ENCODE measurements around the gene IL25. TPM values are rescaled to one million over a fixed set of nuclear protein-coding genes. Genes with fewer than 3 reads are reported as not detected.

Gene IL25
- total RNA-seq, 1 donor from 2014 or later: not detected

- TF ChIP-seq CTCF (conservative IDR thresholded peaks at IDR 0.05): no peak
- Mint-ChIP-seq H3K27ac (ENCODE audit: unreplicated experiment) (no peak overlapping the region), H3K36me3 (ENCODE audit: low read depth) (no peaks in the 10 kb centered on the region)
These were observed 28.7 kb downstream of the IL25 start for GRCh38 chr14:23401291-23401690.

GRCh38 chr14:23402296-23403138 lies 29.9 kb downstream of the IL25 start:
- peaks cover 29% of the 10 kb centered on the region for H3K27me3 Mint-ChIP-seq (ENCODE audit: low read depth)
- H3K9me3 Mint-ChIP-seq: no peaks in the 10 kb centered on the region
- no peaks in the 10 kb centered on the region for H3K4me1 Mint-ChIP-seq
- no peaks in the 10 kb centered on the region for H3K36me3 Mint-ChIP-seq (ENCODE audit: low read depth)
- no peak overlapping the region for H3K4me3 Mint-ChIP-seq
- no peak for DNase-seq (ENCODE audit: low read depth, low spot score)
- no peak overlapping the region for H3K27ac Mint-ChIP-seq (ENCODE audit: unreplicated experiment)
- TF ChIP-seq CTCF (conservative IDR thresholded peaks at IDR 0.05): no peak

More at GRCh38 chr14:23401291-23401690, 28.7 kb downstream of the IL25 start:
- peaks cover 27% of the 10 kb centered on the region for H3K27me3 Mint-ChIP-seq (ENCODE audit: low read depth)
- H3K4me3 Mint-ChIP-seq: no peak overlapping the region
- no peaks in the 10 kb centered on the region for H3K4me1 Mint-ChIP-seq
- H3K9me3 Mint-ChIP-seq: no peaks in the 10 kb centered on the region
- no peak for DNase-seq (ENCODE audit: low read depth, low spot score)

GRCh38 chr14:23403139-23403438 lies 30.5 kb downstream of the IL25 start:
- Mint-ChIP-seq H3K36me3 (ENCODE audit: low read depth) (no peaks in the 10 kb centered on the region), H3K4me1 (no peaks in the 10 kb centered on the region), H3K27me3 (ENCODE audit: low read depth) (peaks cover 32% of the 10 kb centered on the region), H3K27ac (ENCODE audit: unreplicated experiment) (no peak overlapping the region), H3K4me3 (no peak overlapping the region), H3K9me3 (no peaks in the 10 kb centered on the region)
- no peak for TF ChIP-seq CTCF (conservative IDR thresholded peaks at IDR 0.05)
- no peak for DNase-seq (ENCODE audit: low read depth, low spot score)

- Mint-ChIP-seq H3K27me3 (ENCODE audit: low read depth) (peaks cover 30% of the 10 kb centered on the region), H3K27ac (ENCODE audit: unreplicated experiment) (no peak overlapping the region), H3K36me3 (ENCODE audit: low read depth) (no peaks in the 10 kb centered on the region), H3K4me1 (peaks cover 2% of the 10 kb centered on the region), H3K9me3 (no peaks in the 10 kb centered on the region), H3K4me3 (no peak overlapping the region)
- no peak for TF ChIP-seq CTCF (conservative IDR thresholded peaks at IDR 0.05)
- no peak for DNase-seq (ENCODE audit: low read depth, low spot score)
These were observed 31.3 kb downstream of the IL25 start for GRCh38 chr14:23403908-23404307.

GRCh38 chr14:23404331-23404900 lies 31.8 kb downstream of the IL25 start:
- H3K9me3 Mint-ChIP-seq: no peaks in the 10 kb centered on the region
- no peak for DNase-seq (ENCODE audit: low read depth, low spot score)
- TF ChIP-seq CTCF (conservative IDR thresholded peaks at IDR 0.05): no peak
- peaks cover 4% of the 10 kb centered on the region for H3K4me1 Mint-ChIP-seq
- no peaks in the 10 kb centered on the region for H3K36me3 Mint-ChIP-seq (ENCODE audit: low read depth)
- peaks cover 30% of the 10 kb centered on the region for H3K27me3 Mint-ChIP-seq (ENCODE audit: low read depth)
- no peak overlapping the region for H3K27ac Mint-ChIP-seq (ENCODE audit: unreplicated experiment)
- no peak overlapping the region for H3K4me3 Mint-ChIP-seq
